BE2C (cell line): Measurements from ENCODE around the gene UCN2.

ENCODE experiments used
- DNase-seq: peaks from one replicate; pipeline ENCODE4 v3.0.0-alpha.2; 2020
- H3K27me3 ChIP-seq: fragments of 250-450 bp; sonication (Bioruptor Pico); 2 replicates; pipeline ENCODE4 v1.5.1; 2020; ENCODE audit warnings: mild to moderate bottlenecking
- H3K36me3 ChIP-seq: fragments of 250-450 bp; sonication (Bioruptor Pico); 2 replicates; pipeline ENCODE4 v1.5.1; 2020; ENCODE audit warnings: mild to moderate bottlenecking
- H3K4me1 ChIP-seq: fragments of 250-450 bp; sonication (Bioruptor Pico); 2 replicates; pipeline ENCODE4 v1.5.1; 2020
- H3K4me3 ChIP-seq: 2 replicates; pipeline ENCODE4 v1.5.1; 2011; ENCODE audit warnings: low read depth, low read length
- H3K9me3 ChIP-seq: fragments of 250-450 bp; sonication (Bioruptor Pico); 2 replicates; pipeline ENCODE4 v1.5.1; 2020
- TF ChIP-seq, protein P1 (sequence below): IDR thresholded peaks from 2 replicates; pipeline ENCODE4 v1.5.1; 2012; ENCODE audit warnings: mild to moderate bottlenecking, low read depth, low read length

Gene UCN2

GRCh38 chr3:48572517-48572916 is 8.9 kb upstream of the UCN2 start:
- TF ChIP-seq, protein P1, sequence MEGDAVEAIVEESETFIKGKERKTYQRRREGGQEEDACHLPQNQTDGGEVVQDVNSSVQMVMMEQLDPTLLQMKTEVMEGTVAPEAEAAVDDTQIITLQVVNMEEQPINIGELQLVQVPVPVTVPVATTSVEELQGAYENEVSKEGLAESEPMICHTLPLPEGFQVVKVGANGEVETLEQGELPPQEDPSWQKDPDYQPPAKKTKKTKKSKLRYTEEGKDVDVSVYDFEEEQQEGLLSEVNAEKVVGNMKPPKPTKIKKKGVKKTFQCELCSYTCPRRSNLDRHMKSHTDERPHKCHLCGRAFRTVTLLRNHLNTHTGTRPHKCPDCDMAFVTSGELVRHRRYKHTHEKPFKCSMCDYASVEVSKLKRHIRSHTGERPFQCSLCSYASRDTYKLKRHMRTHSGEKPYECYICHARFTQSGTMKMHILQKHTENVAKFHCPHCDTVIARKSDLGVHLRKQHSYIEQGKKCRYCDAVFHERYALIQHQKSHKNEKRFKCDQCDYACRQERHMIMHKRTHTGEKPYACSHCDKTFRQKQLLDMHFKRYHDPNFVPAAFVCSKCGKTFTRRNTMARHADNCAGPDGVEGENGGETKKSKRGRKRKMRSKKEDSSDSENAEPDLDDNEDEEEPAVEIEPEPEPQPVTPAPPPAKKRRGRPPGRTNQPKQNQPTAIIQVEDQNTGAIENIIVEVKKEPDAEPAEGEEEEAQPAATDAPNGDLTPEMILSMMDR = no peak
- no peaks in the 10 kb centered on the region for H3K36me3 ChIP-seq
- no peaks in the 10 kb centered on the region for H3K27me3 ChIP-seq
- H3K9me3 ChIP-seq = no peaks in the 10 kb centered on the region
- H3K4me1 ChIP-seq = no peaks in the 10 kb centered on the region
- H3K4me3 ChIP-seq = no peak overlapping the region
- DNase-seq = no peak

GRCh38 chr3:48571938-48572337 is 8.4 kb upstream of the UCN2 start:
- Histone ChIP-seq H3K27me3 (no peaks in the 10 kb centered on the region), H3K9me3 (no peaks in the 10 kb centered on the region), H3K4me3 (no peak overlapping the region), H3K4me1 (no peaks in the 10 kb centered on the region), H3K36me3 (no peaks in the 10 kb centered on the region)
- TF ChIP-seq, protein P1 = no peak
- DNase-seq = no peak

- Histone ChIP-seq H3K4me3 (no peak overlapping the region), H3K27me3 (no peaks in the 10 kb centered on the region), H3K9me3 (no peaks in the 10 kb centered on the region), H3K4me1 (peaks cover 8% of the 10 kb centered on the region), H3K36me3 (no peaks in the 10 kb centered on the region)
- TF ChIP-seq, protein P1 = no peak
- DNase-seq = no peak
Measured at GRCh38 chr3:48569808-48570450, 6.3 kb upstream of the UCN2 start.

- TF ChIP-seq, protein P1 = no peak
Measured at GRCh38 chr3:48569400-48569799, 5.8 kb upstream of the UCN2 start.

GRCh38 chr3:48568476-48568875 is 4.9 kb upstream of the UCN2 start:
- no peaks in the 10 kb centered on the region for H3K27me3 ChIP-seq
- H3K4me3 ChIP-seq = no peak overlapping the region
- H3K36me3 ChIP-seq = no peaks in the 10 kb centered on the region
- no peaks in the 10 kb centered on the region for H3K9me3 ChIP-seq
- DNase-seq = no peak
- TF ChIP-seq, protein P1 = no peak
- peaks cover 8% of the 10 kb centered on the region for H3K4me1 ChIP-seq

More at GRCh38 chr3:48569400-48569799, 5.8 kb upstream of the UCN2 start:
- no peak for DNase-seq
- Histone ChIP-seq H3K9me3 (no peaks in the 10 kb centered on the region), H3K4me1 (peaks cover 8% of the 10 kb centered on the region), H3K36me3 (no peaks in the 10 kb centered on the region), H3K27me3 (no peaks in the 10 kb centered on the region), H3K4me3 (no peak overlapping the region)

- no peaks in the 10 kb centered on the region for H3K27me3 ChIP-seq
- DNase-seq = no peak
- no peaks in the 10 kb centered on the region for H3K36me3 ChIP-seq
- TF ChIP-seq, protein P1 = no peak
- H3K4me3 ChIP-seq = no peak overlapping the region
- H3K4me1 ChIP-seq = peaks cover 8% of the 10 kb centered on the region
- no peaks in the 10 kb centered on the region for H3K9me3 ChIP-seq
Measured at GRCh38 chr3:48567500-48567899, 3.9 kb upstream of the UCN2 start.
